TTC549 (cell line): ENCODE results near the gene CAMSAP1.

Experiments used
- FAIRE-seq: peaks from 2 replicates; lab custom pipeline; 2012; peaks lifted over from hg19 to GRCh38; lab: Jason Lieb, UNC

Gene CAMSAP1

DNA sequence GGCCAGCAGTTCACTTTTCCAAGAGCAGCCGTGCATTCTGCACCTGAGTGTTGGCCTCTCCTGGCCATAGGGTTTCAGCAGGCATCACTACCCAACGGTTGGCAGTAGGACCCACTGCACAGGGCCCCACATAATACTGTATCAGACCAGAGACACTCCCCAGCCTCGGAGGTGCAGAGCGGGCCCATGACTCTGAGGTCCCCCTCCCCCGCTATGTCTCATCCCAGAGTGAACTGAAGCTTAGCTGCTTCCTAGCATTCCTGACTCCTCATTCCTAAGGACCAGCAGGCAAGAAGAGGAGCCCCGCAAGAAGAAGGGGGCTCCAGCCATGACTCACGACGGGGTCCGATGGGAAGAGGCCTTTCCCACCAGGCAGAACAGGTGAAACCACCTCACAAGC is 67.2 kb downstream of the CAMSAP1 start:
- no peak for FAIRE-seq

DNA sequence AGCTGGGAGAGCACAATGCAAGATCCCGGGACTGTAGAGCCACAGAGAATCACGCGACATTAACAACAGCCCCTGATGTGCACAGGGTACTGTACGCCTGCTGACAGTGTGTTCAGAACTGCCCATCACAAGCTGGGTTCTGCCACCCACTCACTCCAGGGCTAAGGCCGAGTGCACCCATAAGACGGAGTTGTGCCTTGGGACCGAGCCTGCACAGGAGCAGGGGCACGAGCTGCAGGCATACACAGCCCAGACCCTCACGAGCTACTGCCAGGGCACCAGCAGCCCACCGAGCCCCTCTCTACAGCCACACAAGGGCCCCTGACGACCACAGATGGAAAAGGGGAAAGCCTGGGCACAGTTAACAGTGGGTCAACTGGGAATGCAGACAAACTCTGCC is 67.8 kb downstream of the CAMSAP1 start:
- no peak for FAIRE-seq

DNA sequence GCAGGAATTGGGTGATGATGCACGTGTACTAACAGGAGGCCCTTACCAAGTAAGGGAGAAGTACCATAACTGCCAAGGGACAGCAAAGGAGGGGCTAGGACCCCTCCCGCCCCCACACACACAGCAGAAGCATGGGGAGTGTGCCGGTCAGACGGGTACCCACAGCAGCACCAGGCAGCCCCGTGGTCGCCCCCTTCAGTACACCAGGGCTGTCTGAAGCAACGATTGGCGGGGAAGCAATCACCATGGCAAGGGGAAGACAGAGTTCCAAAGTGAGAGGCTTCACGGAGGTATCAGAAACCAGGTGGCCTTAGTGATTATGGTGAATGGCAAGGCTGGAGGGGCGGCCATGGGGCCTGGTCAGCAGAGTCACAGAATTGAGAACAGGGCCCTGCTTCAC is 72.2 kb downstream of the CAMSAP1 start:
- FAIRE-seq = no peak

DNA sequence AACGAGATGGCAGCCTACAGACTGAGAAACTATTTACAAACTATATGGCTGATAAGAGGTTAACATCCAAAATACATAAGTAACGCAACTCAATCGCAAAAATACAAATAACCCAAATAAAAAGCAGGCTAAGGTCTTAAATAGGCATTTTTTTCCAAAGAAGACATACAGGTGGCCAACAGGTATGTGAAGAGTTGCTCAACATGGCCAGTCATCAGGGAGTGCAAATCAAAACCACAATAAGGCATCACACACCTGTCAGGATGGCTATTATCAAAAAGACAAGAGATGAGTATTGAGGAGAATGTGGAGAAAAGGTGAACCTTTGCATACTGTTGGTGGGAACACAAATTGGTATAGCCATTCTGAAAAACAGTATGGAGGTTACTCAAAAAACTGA is 73.5 kb downstream of the CAMSAP1 start:
- no peak for FAIRE-seq

DNA sequence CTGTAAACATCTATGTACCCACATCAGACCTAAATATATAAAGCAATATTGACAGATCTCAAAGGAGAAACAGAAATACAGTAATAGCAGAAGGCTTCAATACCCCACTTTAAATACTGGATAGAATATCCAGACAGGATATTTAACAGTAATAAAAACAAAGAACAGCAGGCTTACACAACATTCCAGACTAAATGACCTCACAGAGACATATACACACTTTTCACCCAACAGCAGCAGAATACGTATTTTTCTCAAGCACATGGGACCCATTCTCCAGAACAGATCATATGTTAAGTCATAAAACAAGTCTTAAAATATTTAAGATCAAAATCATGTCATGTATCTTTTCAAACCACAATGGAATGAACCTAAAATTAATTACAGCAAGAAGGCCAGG is 76.8 kb downstream of the CAMSAP1 start:
- no peak for FAIRE-seq

DNA sequence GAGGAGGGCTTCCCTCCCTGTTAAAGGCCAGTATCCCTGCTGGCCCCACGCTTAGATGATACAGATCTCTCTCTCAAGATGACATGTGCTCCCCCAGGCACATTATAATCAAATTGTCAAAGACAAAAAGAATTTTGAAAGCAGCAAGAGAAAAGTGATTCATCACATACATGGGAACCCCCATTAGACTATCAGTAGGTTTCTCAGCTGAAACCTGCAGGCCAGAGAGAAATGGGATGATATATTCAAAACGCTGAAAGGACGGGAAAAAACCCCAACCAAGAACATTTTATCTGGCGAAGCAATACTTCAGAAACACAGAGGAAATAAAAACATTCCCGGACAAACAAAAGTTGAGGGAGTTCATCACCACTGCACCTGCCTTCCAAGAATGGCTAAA is 78.7 kb downstream of the CAMSAP1 start:
- FAIRE-seq = no peak

DNA sequence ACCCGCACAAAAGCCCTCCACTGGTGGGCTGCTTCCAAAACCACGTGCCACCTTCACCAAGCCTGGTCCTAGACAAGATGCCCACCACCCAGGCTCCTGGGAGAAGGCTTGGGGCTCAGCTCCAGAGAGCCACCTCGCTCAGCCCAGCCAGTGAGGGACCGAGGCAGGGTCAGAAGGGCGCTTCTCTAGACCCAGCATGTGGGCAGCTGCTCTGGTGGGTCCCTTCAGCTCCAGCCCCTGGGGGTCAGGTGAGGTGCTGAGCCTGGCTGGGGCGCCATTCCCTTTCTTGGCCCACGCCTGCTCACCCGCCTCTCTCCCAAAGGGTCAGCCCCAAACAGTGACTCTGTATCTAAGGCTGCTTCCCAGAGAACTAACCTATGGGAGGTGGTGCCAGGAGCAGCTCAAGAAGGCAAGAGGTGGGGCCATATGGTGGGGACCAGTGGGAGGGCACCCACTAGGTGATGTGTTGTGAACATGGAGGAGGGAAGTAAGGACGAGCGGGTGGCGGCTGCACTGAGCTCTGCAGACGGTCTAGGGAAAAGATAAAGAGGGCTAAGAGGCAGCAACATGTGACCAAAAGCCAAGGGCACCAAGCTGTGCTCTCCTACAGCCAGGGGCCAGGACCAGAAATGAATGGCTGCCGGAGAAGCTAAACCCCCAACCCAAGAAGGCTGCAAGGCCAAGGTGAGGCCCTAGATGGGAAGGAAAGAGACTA is 79.3 kb downstream of the CAMSAP1 start:
- FAIRE-seq = no peak

DNA sequence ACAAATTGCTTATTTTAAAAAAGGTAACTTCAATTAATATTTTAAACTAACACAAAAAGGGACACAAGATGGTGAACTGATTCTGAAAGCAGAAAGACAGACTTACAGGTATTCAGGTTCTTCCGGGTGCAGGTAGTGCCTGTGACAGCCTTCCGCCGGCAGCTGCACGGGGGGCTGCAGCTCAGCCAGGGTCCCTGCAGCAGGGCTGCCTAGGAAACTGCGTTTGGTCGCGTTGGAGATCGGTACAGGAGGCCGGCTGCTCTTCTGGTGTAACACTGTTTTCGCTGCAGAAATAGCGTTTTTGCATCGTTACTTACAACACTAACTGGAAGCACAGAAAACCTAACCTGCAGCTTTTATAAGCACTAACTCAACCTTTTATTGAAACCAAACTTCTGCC is 80.0 kb downstream of the CAMSAP1 start:
- FAIRE-seq = no peak

DNA sequence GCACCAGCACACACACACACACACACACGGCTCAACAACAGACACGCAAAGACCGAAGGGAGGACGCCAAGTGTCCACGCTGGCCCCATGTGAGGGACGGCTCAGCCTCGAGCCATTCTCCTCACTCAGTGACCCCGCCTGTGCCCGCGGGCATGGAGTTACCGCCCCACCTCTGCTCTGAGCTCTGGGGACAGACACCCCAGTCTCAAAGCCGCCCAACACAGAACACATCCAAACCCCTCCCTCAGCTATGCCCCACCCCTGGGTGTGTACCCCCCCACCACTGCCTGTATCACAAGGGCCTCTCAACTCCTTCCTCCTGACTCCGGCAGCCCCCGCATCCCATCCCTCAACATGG is 81.2 kb downstream of the CAMSAP1 start:
- no peak for FAIRE-seq

DNA sequence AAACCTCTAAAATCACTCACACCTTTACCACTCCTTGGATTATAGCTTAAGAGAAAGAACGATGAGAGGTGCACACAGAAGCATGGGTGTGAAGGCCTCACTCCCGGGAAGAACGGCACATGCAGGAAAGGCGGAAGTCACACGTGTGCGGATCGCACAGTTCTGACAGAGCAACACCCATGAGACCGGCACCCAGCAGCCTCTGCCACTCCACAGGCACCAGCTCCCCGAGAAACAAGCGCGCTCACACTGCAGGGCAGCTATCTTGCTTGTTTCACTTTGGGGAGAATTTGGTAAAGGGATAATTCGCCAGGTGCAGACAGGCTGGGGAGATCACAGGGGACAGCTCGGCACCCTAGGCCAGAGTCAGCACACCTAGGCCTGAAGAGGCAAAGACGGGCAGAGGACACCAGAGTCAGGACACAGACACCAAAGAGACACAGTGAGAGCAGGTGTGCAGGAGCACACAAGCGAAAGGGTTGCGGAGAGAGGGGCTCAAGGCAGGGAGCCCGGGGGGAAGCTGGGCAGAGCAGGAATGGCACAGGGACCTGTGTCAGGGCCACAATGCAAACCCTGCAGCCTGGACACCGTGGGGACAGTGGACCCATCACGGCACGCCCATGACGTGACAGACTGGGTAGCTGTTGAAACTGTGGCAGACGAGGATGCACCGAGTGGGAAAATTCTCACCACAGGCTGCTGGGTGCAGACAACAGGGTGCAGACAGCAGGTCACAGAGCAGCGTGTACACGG is 81.7 kb downstream of the CAMSAP1 start:
- FAIRE-seq = no peak

DNA sequence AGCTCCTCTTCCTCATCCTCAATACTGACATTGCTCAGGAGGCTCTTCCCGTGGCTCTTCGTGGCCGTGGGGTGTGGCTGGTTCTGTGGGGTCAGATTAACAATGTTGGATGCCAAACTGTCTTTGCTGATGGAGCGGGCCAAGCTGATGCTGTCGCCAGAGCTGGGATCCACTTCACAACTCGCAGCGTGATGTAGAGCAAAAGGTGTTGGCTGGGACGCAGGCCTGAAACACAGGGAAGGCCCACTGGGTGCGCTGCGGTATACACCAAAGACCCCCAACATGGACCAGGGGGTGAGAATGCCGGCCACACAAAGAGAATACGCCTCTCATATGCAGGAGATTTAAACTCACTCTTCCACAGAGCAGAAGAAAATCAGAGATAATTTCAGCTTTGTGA is 84.3 kb downstream of the CAMSAP1 start:
- no peak for FAIRE-seq

DNA sequence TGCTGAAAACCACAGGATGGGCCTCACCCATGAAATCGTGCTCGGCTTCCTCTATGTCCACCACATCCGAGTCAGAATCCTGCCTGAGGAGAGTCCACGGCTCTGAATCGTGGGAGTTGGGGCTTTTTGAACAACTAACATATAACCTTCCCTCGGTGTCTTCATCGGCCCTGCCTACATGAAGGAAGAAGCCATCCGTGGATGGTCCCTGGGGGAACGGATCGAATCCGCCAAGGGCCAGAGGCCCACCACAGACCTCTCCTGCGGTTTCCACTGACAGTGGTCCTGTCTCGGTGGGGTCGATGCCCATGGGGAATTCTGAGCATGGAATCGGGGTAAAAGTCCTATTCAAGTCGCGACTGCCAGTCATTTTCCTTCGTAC is 85.0 kb downstream of the CAMSAP1 start:
- FAIRE-seq = no peak

DNA sequence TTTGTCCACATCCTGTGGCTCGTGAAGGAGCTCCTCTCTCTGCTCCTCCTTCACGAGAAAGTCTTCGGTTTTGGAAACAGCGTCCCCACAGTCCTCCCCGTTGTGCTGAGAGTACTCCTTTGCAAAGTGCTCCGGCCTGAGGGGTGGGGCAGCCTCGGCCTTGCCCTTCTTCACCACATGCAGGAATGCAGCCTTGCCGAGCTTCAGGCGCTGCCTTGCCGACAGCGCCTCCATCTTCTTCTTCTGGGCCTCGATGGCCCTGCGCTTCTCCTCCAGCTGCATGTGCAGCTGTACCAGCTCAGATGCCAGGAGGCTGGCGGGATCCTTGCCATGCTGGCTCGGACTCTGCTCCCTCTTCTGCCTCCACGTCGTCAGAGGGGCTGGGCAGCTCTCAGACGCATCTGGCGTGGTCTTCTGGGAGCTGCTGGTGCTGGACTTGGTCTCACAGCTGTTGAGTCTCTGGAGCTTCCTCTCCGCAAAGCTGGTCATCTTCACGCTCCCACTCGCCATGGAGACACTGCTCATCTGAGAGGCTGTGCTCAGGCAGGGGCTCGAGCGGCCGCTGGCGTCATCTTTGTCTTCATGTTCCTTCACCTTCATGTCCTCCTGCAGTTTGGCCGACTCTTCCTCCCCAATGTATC is 85.5 kb downstream of the CAMSAP1 start:
- FAIRE-seq = no peak

DNA sequence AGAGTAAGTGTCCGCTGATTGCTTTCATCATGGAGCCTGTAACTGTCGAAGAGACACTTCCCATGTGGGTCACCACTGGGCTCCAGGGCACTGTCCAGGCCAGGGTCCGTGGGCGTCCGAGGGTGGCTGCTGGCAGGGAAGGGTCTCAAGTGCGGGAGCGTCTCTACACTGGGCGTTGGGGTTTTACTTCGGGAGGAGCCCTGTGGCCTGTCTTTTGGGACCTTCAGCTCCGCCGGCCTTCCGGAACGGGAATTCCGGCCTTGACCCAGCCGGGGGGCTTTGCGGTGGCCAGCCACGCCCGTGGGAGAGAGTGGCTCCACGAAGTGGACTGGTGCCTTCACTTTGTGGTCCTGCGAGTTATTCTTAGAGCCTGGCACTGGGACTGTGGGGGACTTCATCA is 86.2 kb downstream of the CAMSAP1 start:
- FAIRE-seq = no peak

DNA sequence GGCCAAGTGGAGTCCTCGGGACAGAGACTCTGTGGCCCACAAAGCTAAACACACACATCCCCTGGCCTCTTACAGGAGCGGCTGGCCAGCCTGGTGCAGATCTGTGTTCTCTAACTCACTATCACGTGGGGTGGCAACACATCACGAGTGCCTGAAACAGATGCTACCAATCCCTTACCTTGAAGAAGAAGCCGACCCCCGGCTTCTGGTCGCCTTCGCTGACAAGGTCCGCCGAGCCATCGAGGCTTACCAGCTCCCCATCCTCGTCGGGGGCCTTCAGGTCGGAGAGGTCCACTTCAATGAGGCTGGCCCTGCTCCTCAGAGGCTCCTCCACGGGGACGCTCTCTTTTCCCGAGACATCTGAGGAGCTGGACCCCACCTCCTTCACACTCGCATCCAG is 86.7 kb downstream of the CAMSAP1 start:
- no peak for FAIRE-seq

DNA sequence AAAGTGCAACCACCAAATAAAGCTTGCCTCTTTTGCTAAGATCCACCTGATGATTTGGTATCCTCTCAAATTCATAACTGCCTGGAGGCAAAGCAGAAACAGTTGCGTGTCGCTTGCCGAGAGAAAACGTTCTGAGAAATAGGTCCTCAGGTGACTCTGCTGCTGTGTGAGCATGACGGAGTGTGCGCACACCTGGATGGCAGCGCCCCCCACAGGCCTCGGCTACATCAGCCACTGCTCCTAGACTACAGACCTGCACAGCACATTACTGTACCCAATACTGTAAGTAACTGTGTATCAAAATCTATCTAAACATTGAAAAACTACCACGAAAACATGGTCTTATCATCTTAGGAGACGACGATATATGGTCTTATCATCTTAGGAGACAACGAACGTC is 87.4 kb downstream of the CAMSAP1 start:
- FAIRE-seq = no peak

DNA sequence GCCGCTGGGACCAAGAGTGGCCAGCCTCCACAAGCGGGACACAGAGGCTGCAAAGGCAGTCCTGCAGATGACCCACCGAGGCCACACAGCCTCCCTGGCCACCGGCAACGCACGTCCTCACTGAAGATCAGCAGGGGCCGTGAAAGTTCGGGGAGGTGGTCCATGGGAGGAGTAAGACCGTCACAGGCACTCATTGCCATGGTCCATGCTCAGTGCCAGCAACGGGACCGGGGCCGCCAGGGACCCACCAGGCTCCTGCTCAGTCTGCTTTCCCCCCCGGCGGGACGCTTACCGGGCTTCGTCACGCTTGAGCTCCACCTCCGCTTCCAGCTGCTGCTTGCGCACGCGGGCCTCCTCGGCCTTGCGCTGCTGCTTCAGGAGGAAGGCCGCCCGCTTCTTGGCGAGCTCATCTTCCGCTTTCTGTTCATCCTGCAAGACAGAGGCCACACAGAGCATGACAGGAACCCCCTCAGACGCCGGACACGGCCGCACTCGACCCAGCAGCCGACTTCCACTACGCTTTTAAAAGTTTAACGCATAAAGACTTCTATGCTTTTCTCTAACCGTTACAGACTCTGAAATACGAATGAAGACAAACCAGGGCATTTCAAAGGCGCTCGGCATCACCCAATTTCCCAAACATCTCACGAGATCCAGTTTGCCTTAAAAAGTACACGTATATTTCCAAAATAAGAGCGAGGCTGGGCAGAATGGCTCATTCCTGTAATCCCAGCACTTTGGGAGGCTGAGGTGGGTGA is 88.4 kb downstream of the CAMSAP1 start:
- no peak for FAIRE-seq

DNA sequence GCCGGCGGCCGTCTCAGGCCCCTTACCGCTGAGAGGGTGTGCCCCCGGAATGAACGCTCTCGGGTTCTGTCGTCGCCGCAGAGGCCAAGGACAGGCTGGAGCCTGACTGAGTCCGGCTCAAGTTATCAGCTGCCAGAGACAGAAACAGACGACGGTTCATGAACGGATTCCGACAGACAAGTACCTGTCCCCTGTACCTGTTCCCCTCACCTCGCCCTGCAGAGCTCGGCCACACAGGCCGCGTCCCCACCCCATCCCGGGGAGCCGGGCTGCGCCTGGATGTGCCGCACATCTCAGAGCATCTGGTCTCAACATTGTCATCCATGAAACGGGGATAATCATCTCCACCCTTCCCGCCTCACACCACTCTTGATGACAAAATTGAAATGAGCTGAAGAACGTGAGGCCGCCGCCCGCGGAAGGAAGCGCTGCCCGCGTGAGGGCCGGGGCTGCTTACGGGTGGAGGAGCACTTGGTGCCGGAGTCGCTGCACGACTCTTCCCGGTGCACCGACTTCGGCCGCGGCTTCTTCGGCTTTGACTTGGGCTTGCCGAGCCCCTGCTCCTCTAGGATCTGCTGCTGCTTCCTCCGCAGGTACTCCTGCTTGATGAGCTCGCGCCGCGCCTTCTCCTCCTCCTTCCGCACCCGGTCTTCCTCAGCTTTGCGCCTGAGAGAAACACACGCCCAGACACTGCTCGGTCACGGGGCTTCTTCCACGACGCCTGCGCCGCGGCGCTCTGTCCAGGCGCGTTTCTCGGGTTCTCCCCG is 89.2 kb downstream of the CAMSAP1 start:
- FAIRE-seq = no peak

DNA sequence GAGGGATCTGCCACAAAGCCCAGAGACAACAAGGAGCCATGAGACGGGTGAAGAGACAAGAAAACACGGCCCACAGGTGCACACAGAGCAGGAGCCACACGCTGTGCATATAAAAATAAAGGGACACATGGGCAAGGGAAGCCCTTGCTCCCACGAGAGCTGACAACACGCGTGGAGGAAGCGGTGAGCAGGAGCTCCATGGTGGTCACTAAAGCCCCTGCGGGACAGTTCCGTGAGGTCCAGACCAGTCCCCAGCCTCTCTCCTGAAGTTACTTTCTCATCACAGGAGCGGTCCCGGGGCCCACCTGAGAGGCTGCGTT is 90.7 kb downstream of the CAMSAP1 start:
- no peak for FAIRE-seq

DNA sequence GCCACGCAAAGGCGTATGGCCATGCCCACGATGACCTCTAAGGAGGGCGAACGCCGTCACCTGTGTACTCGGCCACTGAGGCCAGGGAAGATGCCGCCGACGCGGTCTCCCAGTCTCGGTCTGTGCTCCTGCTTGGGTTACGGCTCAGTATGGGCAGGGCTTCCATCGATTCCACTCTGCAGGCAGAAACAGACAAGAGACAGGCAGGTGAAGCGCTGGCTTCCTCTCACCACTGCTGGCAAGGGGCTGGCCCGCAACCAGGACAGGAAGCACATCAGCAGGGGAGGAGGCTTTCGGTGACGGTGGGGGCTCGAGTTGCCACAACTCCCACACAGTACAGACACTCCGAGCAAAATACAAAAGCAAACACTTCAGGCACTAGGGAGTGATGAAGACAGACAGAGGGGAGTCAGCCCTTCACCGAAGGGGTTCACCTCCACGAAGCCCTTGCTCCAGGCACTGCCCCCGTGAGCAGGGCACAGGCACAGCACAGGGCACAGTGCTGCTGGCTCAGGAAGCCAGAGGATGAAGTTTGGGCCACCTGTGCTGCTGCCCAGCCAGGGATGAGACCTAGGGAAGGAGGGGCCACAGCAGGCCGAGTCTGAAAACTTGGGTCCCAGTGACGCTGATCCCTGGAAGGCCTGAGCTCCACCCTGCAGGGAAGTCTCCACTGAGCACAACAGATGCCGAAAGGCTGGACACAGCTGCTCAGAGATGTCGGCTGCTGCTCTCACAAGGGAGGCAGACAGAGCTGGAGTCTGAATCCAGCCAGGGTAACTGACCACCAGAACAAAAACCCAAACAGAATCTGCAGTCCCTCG is 91.3 kb downstream of the CAMSAP1 start:
- no peak for FAIRE-seq

DNA sequence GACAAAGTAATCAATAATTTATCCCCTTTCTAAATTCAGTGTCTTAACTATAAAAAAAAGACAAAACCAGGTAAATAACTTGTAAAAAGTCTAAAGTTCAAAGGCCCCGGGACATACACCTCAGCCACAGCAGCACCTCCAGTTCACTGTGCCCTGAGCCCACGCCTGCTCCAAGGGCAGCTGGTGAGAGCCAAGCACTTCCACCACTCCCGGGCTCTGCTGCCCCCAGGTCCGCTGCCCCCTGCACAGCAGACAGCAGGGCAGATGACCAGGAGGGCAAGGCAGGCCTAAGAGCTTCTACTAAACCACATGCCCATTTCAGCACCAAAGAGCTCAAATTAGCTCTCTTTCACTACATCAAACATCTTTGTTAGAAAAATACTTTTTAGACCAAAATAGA is 91.9 kb downstream of the CAMSAP1 start:
- FAIRE-seq = no peak
